ENCODE measurements around the gene DLG2.
"Not testable (repeated sequence)": the region's sequence is repeated elsewhere in the genome, so short reads cannot be mapped to it uniquely, and the experiment has no call there.

The DLG2 gene

DNA sequence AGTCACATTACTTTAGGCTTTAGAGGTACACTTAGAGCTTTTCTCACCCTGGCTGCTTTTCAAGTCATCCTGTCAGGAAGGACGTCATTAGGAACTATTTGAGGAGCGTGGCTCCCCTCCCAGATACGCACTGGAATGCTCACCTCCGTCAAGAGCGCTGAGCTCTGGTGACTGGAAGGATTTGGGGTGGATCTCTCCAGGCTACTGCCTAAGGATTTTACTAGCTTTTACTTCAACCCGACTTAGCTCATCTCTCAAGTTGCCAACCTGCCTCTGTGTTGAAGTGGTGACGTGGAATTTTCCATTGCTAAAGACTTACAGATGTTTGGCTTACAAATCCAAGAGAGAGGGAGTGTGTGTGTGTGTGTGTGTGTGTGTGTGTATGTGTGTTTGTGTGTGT, 1985.6 kb downstream of the DLG2 start:
- DNase-seq = no peak

GRCh38 chr11:83639995-83640758, 1987.0 kb downstream of the DLG2 start:
- DNase-seq = no peak

DNA sequence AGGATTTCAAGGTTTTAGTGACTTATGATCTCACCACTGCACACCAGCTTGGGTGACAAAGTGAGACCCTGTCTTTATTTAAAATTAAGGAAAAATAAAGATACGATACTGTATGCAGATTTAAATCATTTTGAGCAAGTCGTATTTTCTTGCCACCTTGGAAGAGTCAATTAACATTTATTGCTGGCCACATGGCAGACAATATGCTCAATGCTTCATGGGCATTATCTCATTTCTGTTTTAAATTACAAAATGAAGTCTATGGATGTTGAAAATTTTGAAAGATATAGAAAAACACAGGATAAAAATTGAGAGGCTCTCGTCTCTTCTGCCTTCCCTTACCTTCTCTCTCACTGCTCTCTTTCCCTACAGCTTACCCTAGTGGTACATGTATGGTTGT, 1992.0 kb downstream of the DLG2 start:
- no peak for DNase-seq

- DNase-seq = no peak
Observed at GRCh38 chr11:83630211-83630610, 1996.9 kb downstream of the DLG2 start.

GRCh38 chr11:83629775-83630174, 1997.4 kb downstream of the DLG2 start:
- no peak for DNase-seq

- DNase-seq = no peak
Observed at GRCh38 chr11:83628622-83629355, 1998.4 kb downstream of the DLG2 start.

DNA sequence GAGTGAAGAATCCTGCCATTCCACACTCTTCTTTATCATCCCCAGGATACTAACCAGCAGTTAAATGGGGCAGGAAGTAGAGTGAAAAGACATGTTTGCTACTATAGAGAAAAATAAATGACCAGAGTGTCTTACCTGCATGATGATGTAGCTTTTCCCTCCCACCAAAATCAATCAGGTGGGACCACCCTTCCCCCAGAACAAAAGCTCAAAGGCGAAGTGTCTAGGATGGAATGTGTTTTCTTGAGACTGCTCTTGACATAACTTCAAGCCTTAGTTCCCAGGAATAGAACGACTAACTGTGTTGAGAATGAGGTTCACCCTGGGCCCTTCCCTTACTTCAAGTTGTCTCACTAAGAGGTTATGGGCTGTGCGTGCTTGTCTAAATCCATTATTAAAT, 2001.8 kb downstream of the DLG2 start:
- DNase-seq = no peak

- DNase-seq = no peak
Observed at GRCh38 chr11:83617671-83618070, 2009.5 kb downstream of the DLG2 start.

DNA sequence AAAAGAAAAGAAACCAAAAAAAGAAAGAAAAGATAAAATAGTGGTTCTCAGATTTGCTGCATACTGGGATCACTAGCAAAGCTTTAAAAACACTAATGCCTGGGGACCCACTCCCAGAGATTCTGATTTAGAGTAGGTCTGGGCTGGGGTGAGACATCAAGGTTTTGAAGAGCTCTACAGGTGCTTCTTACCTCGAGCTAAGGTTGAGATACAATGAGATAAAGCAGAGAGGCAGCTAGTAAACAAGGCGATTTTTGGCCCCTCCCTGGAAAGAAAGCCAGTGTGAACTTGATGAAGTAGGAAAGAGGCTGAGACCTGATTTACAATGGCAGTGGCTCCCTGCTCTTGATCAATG, 2013.4 kb downstream of the DLG2 start:
- DNase-seq = no peak

DNA sequence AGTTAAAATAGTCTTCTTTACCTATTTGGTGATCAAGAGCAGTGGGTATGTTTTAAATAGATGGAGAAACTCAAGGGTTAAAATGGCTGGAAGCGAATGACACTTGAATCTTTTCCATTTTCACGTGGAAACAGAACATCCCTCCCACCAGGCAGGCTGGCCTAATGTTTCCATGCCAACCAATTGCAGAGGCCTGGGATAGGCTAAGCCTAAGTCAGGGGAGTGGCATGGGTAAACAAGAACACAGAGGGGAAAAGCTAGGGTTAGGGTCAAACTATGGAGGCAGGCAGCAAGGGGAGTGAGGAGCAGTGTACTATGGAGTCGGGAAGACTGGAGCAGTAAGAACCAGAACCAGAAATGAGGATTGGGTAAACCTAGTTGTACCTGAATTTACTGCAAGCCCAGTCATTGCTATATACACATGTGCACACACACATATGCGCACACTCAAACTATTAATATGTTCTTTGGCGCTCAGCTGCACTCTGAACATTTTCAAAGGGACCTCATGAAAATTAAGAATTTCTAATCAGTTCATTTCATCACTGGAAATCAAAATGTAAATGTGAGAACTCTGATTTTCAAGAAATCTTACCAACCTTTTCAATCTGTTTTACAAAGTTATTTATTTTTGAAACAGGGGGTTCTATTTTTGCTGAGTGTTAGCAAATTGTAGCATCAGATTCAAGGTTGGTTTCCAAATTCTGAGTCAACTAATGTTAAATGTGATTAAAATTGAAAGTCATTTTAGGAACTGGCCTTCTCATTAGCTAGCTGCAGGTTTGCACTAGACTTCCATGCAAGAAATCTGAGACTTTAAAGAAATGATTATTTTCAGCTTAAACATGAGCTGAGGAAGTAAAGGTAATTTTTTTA, 2014.0 kb downstream of the DLG2 start:
- no peak for DNase-seq

GRCh38 chr11:83611600-83611999, 2015.5 kb downstream of the DLG2 start:
- DNase-seq = no peak

- DNase-seq = no peak
Observed at GRCh38 chr11:83611031-83611430, 2016.1 kb downstream of the DLG2 start.

DNA sequence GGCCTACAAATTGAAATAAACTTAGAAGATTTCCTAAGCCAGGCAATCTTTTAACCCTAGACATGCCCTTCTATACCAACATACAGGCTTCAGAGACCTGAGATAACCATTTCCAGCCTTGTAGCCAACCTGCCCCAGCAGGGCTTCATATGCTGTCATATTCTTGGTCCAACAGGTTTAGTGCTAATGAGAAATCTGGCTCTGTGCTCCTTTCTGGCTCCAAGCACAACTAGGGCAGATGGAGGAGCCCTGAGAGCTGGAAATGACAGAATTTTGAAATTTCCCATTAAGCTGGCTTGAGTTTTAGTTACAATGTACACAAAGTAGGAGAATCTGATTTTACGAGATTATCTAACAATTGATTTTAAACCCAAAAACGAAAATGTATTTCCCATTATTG, 2018.0 kb downstream of the DLG2 start:
- DNase-seq = no peak

- no peak for DNase-seq
Observed at GRCh38 chr11:83608571-83608970, 2018.6 kb downstream of the DLG2 start.

- no peak for DNase-seq
Observed at GRCh38 chr11:83601914-83602527, 2025.1 kb downstream of the DLG2 start.

GRCh38 chr11:83601201-83601913, 2025.8 kb downstream of the DLG2 start:
- no peak for DNase-seq

DNA sequence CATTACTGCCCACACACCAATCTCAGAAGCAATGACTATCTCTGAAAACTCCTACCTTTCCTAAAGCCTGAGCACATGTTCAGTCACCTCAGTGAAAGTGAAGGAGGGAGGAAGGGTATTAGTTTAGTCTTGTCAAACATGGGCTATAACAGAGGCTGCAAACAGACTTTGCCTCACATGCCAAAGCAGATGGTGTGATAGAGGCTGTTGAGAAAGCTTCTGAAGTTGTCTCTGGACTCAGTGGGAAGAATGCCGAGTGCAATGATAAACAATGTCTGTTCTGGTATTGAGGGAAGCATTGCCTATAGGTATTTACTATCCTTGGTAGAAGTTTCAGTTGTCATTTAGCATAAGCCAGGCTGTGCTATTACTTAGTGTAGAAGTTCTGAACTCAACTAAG, 2026.5 kb downstream of the DLG2 start:
- DNase-seq = no peak

- no peak for DNase-seq
Observed at GRCh38 chr11:83599066-83599465, 2028.1 kb downstream of the DLG2 start.

DNA sequence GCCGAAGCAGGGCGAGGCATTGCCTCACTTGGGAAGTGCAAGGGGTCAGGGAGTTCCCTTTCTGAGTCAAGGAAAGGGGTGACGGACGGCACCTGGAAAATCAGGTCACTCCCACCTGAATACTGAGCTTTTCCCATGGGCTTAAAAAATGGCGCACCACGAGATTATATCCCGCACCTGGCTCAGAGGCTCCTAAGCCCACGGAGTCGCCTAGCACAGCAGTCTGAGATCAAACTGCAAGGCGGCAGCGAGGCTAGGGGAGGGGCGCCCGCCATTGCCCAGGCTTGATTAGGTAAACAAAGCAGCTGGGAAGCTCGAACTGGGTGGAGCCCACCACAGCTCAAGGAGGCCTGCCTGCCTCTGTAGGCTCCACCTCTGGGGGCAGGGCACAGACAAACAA, 2039.3 kb downstream of the DLG2 start:
- DNase-seq = not testable (repeated sequence)

DNA sequence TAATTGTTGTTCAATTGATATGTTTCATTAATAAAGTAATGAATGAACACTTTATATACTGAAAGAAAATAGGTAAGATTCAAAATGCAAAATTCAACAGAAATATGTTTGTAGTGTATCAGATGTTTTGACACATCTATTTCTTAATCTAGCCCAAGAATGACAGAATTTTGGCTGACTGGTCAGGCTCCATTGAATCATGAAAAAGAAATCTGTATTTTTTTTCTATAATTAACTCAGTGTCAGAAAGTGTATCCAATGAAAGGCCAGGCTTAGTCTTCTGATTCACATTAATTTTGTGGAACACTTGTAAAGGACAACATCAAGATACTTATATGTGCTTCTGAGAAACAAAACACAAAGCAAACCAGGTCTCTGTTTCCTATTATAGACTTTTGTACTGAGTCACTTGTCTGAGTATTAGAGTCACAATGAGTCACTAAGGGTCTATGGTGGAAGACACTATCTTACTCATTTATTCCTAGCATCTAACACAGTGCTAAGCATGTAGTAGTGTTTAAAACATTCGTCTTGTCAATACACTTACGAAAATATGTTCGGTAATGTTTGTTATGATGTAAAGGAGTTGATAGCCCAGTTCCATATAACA, 2043.3 kb downstream of the DLG2 start:
- DNase-seq = no peak

DNA sequence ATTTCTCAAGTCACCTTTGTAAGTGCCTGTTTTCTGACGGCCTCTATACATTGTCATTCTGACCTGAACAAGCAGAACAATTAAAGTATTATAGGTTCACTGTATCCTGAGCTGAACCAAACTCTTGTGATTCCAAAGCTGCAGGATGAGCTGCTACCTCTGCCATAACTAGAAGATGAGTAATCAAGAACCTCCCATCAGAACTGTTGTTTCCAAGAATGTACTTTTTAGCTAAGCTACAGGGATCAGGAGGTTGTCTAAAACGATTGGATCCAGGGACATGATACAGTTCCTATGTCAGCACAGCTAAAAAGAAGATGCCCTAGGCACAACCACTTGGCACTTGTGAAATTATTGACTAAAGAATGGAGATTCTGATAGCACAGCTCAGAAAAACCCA, 2052.6 kb downstream of the DLG2 start:
- no peak for DNase-seq
